Fibroblast of pulmonary artery (primary cell): Measurements from ENCODE around the gene IKZF1.

Experiments used
- DNase-seq: peaks from one replicate; pipeline ENCODE4 v3.0.0-alpha.2; 2010; ENCODE audit warnings: low read depth
- H3K4me3 ChIP-seq: replicated peaks from 2 replicates; pipeline ENCODE4 v1.5.1; 2011; ENCODE audit warnings: low read depth, mild to moderate bottlenecking, control low read depth, low read length, moderate library complexity
- TF ChIP-seq, protein P1 (sequence below): IDR thresholded peaks from 2 replicates; pipeline ENCODE4 v1.5.1; 2011; ENCODE audit warnings: mild to moderate bottlenecking, control low read depth, low read length, inconsistent platforms; ENCODE audit errors: missing control alignments

Gene IKZF1

DNA sequence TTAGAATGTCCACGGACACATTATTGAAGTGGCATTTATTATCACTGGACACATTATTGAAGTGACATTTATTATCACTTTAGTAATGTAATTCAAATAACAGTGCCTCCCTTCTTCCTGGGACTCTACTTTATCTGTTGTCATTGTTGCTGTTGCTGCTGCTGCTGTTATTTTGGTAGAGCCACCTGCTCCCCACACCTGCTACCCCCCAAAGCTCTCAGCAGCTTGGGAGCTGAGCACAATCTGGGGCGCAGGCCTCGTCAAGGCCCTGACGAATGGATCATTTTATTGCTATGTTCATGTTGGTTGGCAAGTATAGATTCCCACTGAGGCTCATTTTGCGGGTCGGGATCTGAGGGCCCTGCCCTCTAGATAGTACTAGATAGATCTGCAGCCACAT lies 120.8 kb downstream of the IKZF1 start:
- TF ChIP-seq, protein P1, sequence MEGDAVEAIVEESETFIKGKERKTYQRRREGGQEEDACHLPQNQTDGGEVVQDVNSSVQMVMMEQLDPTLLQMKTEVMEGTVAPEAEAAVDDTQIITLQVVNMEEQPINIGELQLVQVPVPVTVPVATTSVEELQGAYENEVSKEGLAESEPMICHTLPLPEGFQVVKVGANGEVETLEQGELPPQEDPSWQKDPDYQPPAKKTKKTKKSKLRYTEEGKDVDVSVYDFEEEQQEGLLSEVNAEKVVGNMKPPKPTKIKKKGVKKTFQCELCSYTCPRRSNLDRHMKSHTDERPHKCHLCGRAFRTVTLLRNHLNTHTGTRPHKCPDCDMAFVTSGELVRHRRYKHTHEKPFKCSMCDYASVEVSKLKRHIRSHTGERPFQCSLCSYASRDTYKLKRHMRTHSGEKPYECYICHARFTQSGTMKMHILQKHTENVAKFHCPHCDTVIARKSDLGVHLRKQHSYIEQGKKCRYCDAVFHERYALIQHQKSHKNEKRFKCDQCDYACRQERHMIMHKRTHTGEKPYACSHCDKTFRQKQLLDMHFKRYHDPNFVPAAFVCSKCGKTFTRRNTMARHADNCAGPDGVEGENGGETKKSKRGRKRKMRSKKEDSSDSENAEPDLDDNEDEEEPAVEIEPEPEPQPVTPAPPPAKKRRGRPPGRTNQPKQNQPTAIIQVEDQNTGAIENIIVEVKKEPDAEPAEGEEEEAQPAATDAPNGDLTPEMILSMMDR, result no peak
- no peak overlapping the region for H3K4me3 ChIP-seq
- no peak for DNase-seq

DNA sequence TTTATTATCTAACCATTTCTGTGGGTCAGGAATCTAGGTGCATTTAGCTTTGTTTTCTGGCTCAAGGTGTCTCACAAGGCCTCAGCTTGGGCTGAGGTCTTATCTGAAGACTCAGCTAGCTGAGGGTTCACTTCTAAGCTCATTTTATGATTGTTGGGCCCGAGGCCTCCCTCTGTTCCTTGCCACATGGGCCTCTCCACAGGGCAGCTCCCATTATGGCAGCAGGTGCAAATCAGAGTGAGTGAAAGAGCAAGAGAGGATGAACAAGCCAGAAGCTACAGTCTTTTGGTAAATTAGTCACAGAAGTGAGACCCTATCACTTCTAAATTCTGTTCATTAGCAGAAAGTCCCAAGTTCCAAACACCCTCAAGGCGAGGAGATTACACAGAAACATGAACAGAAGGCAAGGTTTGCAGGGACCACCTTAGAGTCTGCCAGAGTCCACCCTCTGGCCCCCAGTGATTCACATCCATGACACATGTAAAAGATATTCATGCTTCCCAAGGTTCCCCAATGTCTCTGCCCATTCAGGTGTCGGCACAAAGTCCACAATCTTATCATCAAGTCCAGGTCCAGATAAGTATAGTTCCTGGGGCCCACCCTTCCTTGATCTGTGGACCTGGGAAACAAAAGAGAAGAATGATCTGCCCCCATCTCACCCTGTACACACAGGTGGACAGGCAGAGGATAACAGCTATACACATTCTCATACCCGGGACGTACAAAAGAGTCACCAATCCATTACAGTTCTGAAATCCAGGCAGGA lies 121.9 kb downstream of the IKZF1 start:
- no peak overlapping the region for H3K4me3 ChIP-seq
- no peak for DNase-seq
- TF ChIP-seq, protein P1, result no peak

DNA sequence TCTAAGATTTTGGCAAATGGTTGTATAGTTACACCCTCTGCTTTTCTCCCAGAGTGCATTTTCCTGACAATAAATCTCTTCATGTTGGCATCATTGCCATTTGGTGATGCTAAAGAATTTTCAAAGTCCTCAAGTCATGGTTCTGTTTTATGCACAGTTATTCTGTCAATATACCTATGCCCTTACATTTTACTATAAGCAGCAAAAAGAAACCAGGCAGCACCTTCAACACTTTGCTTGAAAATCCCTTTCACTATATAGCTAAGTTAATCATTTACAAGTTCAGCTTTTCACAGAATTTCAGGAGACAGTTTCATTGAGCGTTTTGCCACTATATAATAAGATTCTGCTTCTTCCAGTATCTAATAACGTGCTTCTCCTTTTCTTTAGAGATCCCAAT lies 123.0 kb downstream of the IKZF1 start:
- no peak overlapping the region for H3K4me3 ChIP-seq
- DNase-seq, result no peak
- TF ChIP-seq, protein P1, result no peak

DNA sequence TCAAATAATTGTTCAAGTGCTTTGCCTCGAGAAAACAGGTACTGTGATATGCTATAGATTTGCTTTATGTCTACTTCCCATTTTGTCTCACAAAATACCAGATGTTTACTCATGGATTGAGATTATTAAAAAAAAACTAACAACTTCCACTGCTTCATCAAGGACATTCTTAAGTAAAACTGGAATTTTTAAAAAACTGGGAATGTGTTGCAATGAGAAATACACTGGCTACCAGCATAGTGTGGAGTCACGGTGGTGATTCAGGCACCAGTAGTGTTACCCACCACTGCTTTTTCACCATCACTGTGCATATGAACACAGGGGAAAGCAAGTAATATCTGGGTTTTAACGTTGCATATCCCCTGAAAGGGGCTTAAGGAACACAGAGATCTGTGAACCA lies 124.4 kb downstream of the IKZF1 start:
- no peak overlapping the region for H3K4me3 ChIP-seq
- TF ChIP-seq, protein P1, result no peak
- no peak for DNase-seq

DNA sequence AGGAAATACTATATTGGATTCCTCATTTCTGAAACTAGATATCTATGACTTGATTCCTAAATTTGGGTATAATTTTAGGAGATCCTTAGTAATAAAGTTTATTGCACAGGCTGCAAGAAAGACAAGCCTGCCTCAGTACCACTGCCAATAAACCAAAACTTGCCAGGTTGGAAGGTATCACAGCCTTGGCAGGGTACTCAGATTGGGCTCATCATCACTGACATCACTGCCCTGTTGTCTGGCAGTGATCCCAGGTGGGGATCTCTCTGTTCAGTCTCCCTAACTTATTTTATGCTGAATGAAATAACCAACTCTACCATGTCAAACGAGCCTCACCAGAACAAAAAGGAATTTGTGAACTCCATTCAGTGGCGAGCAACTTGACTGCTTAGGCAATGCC lies 126.8 kb downstream of the IKZF1 start:
- DNase-seq, result no peak
- TF ChIP-seq, protein P1, result no peak
- no peak overlapping the region for H3K4me3 ChIP-seq

DNA sequence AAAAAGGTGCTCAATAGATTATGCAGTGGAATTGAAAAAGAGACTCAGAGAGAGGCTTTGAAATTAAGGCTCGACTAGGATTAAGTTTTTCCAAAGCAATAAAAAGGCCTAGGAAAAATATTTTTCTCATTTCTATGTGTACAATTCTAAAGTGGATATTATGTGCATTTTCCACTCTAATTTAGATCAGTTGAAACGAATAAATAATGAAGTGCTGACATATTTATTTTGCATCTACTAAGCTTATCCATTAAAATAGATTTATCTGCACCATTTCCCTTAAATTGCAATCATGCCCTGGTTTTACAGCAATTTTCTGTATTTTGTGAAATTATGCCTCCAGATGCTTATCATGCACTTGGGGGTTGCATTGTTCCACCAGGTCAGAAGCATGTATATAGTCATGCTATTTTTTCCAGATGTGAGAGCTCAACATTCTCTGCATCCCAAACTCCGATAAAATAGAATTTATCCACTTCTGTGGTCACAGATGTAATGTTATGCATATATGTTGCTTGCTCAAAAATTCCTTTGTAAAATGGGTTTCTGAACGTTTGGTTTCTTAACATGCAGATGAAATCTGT lies 127.3 kb downstream of the IKZF1 start:
- no peak for DNase-seq
- no peak overlapping the region for H3K4me3 ChIP-seq
- TF ChIP-seq, protein P1, result no peak
